GM23248 (cell line): ENCODE results near the gene DCAF4.

Source experiments
- EZH2 ChIP-seq: fragments of 200-600 bp; sonication (generic); IDR thresholded peaks from 2 replicates; pipeline ENCODE4 v1.6.1; 2018; ENCODE audit warnings: antibody characterized with exemption, mild to moderate bottlenecking; ENCODE audit not compliant: insufficient read depth, poor library complexity, severe bottlenecking
- EZH2phosphoT487 ChIP-seq: fragments of 200-600 bp; sonication (generic); IDR thresholded peaks from 2 replicates; pipeline ENCODE4 v1.6.1; 2018; ENCODE audit warnings: antibody characterized with exemption, moderate library complexity, mild to moderate bottlenecking, low read depth; ENCODE audit not compliant: insufficient read depth

DNA sequence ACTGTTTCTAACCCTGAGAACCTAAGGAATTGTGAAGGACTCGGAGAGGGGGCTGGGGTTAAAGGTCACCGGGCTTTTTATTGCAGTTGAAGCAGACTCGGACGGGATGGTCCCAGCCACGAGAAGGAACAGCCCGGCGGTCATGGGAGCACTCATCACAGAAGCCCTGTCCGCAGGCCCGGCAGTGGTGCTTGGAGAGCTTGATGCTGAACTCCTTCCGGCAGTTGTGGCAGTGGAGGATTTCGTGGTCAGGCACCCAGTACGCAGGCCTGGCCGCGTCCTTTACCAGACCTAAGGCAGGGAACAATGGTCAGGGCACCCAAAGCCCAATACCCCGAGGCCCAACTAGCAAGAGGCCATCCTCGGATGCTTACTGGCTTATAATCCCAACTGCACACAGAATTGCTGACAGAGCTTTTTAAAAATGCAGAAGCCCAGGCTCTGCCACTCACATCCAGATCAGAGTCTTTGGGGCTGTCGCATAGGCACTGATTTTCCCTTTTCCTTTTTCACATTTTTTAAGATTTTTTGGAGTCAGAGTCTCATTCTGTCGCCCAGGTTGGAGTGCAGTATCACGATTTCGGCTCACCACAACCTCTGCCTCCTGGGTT, 44.7 kb downstream of the DCAF4 start:
- TF ChIP-seq EZH2 (no peak), EZH2phosphoT487 (no peak)
